ENCODE data around the gene LRBA.

Gene LRBA

GRCh38 chr4:150491132-150492049, 523.7 kb downstream of the LRBA start:
- DNase-seq (ENCODE audit: extremely low read depth, low read depth): no peak
- no peak overlapping the region for H3K4me3 ChIP-seq (replicated peaks; ENCODE audit: low read depth, low read length)
- TF ChIP-seq CTCF (IDR thresholded peaks at IDR 0.05; ENCODE audit: low read depth, low read length, missing control alignments): no peak

- no peak for DNase-seq (ENCODE audit: extremely low read depth, low read depth)
- TF ChIP-seq CTCF (IDR thresholded peaks at IDR 0.05; ENCODE audit: low read depth, low read length, missing control alignments): no peak
- H3K4me3 ChIP-seq (replicated peaks; ENCODE audit: low read depth, low read length): no peak overlapping the region
These were observed 532.5 kb downstream of the LRBA start for GRCh38 chr4:150482581-150482980.

GRCh38 chr4:150479657-150480056, 535.4 kb downstream of the LRBA start:
- no peak for TF ChIP-seq CTCF (IDR thresholded peaks at IDR 0.05; ENCODE audit: low read depth, low read length, missing control alignments)
- no peak overlapping the region for H3K4me3 ChIP-seq (replicated peaks; ENCODE audit: low read depth, low read length)
- no peak for DNase-seq (ENCODE audit: extremely low read depth, low read depth)

- no peak for TF ChIP-seq CTCF (IDR thresholded peaks at IDR 0.05; ENCODE audit: low read depth, low read length, missing control alignments)
- no peak overlapping the region for H3K4me3 ChIP-seq (replicated peaks; ENCODE audit: low read depth, low read length)
- no peak for DNase-seq (ENCODE audit: extremely low read depth, low read depth)
These were observed 537.2 kb downstream of the LRBA start for GRCh38 chr4:150477869-150478268.

- no peak for DNase-seq (ENCODE audit: extremely low read depth, low read depth)
- no peak for TF ChIP-seq CTCF (IDR thresholded peaks at IDR 0.05; ENCODE audit: low read depth, low read length, missing control alignments)
These were observed 538.3 kb downstream of the LRBA start for GRCh38 chr4:150476776-150477175.

GRCh38 chr4:150475763-150476162, 539.3 kb downstream of the LRBA start:
- no peak for DNase-seq (ENCODE audit: extremely low read depth, low read depth)
- H3K4me3 ChIP-seq (replicated peaks; ENCODE audit: low read depth, low read length): no peak overlapping the region
- TF ChIP-seq CTCF (IDR thresholded peaks at IDR 0.05; ENCODE audit: low read depth, low read length, missing control alignments): no peak

More at GRCh38 chr4:150476776-150477175, 538.3 kb downstream of the LRBA start:
- H3K4me3 ChIP-seq (replicated peaks; ENCODE audit: low read depth, low read length): no peak overlapping the region
